NCI-H1105 (cell line): ENCODE data around the gene ZNF791.
"Not testable (repeated sequence)": the region's sequence is repeated elsewhere in the genome, so short reads cannot be mapped to it uniquely, and the experiment has no call there.

Source experiments
- DNase-seq: peaks from one replicate; lab custom pipeline; 2025; lab: John Stamatoyannopoulos, UW

Gene ZNF791

GRCh38 chr19:12610540-12611360, at the start of gene ZNF791, which contains the start of gene ZNF490:
ZNF791 (plus strand) TSS chr19:12610920; CDS start chr19:12611080, 160 bp downstream.
ZNF490 (minus strand) TSS chr19:12610813; CDS start chr19:12610680, 133 bp downstream.
- DNase-seq = peak; percentile 97

DNA sequence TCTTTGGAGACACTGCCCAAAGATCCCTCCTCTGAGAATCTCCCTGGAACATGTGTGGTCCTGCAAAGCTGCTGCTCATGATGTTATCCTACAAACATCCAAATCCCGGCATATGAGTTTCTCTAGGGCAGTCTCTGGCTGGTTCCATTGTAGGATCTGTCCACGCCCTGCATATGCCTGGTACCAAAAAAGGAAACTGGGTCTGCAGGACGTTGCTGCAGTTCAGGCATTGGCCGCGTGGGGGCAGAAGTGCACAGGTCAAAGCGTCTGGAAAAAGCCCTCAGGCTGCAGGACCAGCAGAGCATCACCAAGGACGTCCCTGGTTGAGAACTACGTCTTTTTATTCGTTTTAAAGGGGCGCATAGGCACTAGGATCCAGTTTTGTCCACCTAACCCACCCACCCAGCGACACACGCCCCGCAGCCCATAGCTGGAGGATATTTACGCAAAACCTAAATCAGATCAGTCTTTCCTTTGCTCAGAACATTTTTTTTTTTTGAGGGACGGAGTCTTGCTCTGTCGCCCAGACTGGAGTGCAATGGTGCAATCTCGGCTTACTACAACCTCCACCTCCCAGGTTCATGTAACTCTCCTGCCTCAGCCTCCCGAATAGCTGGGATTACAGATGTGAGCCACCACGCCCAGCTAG, 46.6 kb upstream of the ZNF791 start:
- DNase-seq = peak; percentile 79

DNA sequence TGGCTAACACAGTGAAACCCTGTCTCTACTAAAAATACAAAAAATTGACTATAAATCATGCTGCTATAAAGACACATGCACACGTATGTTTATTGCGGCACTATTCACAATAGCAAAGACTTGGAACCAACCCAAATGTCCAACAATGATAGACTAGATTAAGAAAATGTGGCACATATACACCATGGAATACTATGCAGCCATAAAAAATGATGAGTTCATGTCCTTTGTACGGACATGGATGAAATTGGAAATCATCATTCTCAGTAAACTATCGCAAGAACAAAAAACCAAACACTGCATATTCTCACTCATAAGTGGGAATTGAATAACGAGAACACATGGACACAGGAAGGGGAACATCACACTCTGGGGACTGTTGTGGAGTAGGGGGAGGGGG, 44.3 kb upstream of the ZNF791 start:
- not testable (repeated sequence) for DNase-seq

- DNase-seq = no peak
Observed at GRCh38 chr19:12567951-12568350, 42.8 kb upstream of the ZNF791 start.

DNA sequence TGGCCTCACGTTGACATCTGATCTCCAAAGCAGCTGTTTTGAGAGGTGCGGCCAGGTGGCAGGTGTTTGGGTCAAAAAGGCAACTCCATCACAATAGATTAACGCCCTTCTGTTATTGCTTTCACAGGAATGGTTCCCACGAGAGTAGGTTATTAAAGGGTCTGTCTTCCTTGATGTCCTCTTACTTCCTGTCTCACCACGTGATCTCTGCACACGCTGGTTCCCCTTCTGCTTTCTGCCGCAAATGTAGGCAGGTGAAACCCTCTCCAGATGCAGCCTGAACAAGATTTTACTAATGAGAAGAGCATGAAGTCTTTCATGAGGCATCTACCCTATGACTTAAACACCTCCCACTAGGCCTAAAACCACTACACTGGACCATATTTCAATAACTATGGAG, 36.7 kb upstream of the ZNF791 start:
- DNase-seq = no peak

DNA sequence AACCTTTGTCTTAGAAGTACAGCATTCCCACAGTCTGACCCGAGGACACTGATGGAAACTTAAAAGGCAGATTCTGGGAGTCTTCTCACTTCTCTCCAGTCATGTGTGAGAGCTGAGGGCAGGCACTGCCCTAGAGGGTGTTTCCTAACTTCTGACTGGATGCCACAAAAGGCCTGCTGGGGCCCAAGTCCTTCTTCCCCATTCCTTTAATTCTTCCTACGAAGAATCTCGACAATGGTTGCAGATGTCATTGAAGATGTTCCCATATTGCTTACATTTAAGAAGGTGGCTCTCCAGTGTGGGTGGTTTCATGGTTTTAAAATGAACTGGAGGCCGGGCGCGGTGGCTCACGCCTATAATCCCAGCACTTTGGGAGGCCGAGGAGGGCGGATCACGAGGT, 32.1 kb upstream of the ZNF791 start:
- no peak for DNase-seq

- no peak for DNase-seq
Observed at GRCh38 chr19:12580180-12580694, 30.5 kb upstream of the ZNF791 start.

GRCh38 chr19:12581100-12581499, 29.6 kb upstream of the ZNF791 start:
- no peak for DNase-seq

- DNase-seq = no peak
Observed at GRCh38 chr19:12596485-12596884, 14.2 kb upstream of the ZNF791 start.

DNA sequence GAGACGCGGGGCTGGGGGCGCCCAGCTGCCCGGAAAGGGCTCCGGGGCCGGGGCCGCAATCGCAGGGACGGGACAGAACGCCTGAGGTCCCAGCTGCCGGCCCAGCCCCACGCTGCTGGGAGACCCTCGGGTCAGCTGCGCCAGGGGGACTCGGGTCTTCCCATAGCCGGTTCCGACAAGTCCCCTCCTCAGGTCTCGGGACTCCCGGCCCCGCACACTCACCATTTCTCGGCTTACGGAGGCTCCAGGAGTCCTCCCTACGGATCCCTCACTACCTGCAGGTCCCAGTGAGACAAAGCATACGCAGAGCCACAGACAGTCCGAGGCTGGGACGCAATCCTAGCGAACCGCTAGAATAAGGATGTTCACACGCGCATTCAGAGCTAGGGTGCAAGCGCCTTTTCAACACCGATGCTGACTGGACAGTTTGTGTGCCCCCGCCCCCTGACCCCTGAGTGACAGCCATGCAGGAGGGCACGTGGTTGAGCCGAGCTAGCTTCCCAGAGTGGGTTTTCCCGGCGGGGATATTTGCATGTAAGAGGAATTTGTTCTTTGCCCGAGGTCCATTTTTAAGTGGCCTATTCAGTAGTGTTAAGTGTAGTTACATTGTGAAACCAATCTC, 13.7 kb upstream of the ZNF791 start:
- DNase-seq = no peak

- no peak for DNase-seq
Observed at GRCh38 chr19:12597594-12597993, 13.1 kb upstream of the ZNF791 start.

GRCh38 chr19:12603714-12604113, 7.0 kb upstream of the ZNF791 start:
- no peak for DNase-seq

DNA sequence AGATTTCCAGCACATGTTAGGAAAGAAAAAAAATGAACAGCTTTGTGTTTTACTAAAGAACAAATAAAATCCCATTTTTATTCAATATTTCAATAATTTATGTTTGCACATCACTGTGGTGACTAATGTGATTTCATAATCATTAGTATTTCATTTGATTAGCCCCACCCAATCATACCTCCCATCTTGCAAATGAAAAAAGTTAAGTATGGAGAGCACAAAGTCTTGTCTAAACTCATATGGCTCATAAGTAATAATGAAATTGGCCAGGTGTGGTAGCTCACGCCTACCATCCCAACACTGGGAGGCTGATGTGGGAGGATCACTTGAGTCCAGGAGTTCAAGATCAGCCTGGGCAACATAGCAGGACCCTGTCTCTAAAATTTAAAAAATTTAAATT, 3.9 kb upstream of the ZNF791 start:
- DNase-seq = no peak

DNA sequence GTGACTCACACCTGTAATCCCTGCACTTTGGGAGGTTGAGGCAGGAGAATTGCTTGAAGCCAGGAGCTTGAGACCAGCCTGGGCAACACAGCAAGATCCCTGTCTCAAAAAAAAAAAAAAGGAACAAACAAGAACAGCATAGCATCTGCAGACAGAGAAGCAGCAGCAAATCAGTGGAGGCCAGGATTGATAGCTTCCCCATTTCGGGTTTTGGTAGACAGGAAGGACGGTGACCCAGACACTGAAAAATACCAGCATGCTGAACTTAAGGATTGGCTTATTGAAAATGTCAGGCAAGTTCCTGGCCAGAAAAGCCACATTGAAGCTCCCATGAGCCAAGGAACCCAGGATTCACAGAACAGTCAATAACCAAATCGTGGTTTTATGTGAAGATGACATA, 3.1 kb upstream of the ZNF791 start:
- no peak for DNase-seq

DNA sequence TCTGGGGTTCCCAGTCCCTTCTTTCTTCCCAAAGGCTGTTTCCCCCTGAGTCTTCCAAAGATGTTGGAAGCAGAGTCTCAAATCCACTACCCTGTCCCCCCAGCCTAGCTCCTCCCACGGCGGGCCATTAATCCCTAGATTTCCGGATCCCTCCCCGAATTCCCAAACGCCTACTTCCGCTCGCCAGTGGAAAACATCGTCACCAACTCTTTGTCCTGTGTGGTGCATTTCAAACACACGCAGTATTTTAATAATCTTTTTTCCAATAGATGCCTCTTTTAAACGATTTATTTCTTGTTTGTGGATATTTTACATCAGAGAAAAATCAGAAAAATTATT, 610 bp downstream of the ZNF791 start:
- DNase-seq = peak; percentile 73

- no peak for DNase-seq
Observed at GRCh38 chr19:12617646-12618045, 6.9 kb downstream of the ZNF791 start.

GRCh38 chr19:12621253-12622024, 10.7 kb downstream of the ZNF791 start:
- not testable (repeated sequence) for DNase-seq

GRCh38 chr19:12623361-12624031, 12.8 kb downstream of the ZNF791 start:
- DNase-seq = no peak

- no peak for DNase-seq
Observed at GRCh38 chr19:12626958-12627357, 16.2 kb downstream of the ZNF791 start.

DNA sequence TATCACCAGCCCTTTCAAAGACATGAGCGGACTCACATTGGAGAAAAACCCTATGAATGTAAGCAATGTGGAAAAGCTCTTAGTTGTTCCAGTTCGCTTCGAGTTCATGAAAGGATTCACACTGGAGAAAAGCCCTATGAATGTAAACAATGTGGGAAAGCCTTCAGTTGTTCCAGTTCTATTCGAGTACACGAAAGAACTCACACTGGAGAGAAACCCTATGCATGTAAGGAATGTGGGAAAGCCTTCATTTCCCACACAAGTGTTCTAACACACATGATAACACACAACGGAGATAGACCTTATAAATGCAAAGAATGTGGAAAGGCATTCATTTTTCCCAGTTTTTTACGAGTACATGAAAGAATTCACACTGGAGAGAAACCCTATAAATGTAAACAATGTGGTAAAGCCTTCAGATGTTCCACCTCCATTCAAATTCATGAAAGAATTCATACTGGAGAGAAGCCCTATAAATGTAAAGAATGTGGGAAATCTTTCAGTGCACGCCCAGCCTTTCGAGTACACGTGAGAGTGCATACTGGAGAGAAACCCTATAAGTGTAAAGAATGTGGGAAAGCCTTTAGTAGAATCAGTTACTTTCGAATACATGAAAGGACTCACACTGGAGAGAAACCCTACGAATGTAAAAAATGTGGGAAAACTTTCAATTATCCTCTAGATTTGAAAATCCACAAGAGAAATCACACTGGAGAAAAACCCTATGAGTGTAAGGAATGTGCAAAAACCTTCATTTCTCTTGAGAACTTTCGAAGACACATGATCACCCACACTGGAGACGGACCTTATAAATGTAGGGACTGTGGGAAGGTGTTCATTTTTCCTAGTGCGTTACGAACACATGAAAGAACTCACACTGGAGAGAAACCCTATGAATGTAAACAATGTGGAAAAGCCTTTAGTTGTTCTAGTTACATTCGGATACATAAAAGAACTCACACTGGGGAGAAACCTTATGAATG, 17.6 kb downstream of the ZNF791 start:
- DNase-seq = no peak
